Measurements from ENCODE around the gene TMEM134.

DNA sequence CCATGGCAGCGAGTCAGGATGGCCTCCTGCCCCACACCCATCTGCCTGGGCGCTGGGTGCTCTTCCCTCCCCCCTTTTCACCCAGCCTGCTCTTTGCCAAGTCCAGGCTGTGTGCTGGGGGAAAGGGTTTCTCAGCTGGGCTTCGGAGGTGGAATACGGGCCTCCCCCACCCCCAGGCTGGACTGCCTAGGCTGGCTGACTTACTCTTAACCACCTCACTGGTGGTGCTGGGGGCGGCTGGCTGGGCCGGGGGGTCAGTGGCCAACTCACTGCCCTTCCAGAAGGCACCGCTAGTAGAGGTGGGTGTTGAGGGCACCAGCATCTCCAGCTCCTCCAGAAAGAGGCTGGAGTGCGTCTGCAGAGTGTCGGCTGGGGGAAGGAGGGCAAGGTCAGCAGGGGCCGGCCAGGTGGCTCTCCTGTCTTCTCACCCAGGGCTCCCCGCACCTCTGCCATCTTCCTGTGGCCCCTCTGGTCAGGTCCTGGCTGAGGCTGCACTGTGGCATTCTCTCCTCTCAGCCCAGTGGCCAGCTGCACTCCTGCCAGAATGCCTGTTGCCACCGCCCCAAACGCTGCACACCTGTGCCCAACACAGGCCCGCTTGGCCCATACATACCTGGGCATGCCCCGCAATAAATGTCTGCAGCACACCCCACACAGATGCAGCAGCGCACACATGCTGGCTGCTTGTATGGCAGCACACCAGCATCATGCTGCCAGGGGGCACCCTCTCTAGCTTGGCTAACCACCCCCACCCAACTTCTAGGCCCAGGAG is 26.4 kb upstream of the TMEM134 start:
- TF ChIP-seq, protein P1, sequence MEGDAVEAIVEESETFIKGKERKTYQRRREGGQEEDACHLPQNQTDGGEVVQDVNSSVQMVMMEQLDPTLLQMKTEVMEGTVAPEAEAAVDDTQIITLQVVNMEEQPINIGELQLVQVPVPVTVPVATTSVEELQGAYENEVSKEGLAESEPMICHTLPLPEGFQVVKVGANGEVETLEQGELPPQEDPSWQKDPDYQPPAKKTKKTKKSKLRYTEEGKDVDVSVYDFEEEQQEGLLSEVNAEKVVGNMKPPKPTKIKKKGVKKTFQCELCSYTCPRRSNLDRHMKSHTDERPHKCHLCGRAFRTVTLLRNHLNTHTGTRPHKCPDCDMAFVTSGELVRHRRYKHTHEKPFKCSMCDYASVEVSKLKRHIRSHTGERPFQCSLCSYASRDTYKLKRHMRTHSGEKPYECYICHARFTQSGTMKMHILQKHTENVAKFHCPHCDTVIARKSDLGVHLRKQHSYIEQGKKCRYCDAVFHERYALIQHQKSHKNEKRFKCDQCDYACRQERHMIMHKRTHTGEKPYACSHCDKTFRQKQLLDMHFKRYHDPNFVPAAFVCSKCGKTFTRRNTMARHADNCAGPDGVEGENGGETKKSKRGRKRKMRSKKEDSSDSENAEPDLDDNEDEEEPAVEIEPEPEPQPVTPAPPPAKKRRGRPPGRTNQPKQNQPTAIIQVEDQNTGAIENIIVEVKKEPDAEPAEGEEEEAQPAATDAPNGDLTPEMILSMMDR (IDR thresholded peaks at IDR 0.05): no peak
- no peak for TF ChIP-seq POLR2AphosphoS5 (IDR thresholded peaks at IDR 0.05)
- no peak for TF ChIP-seq POLR2A (IDR thresholded peaks at IDR 0.05)
- no peak for TF ChIP-seq EP300 (IDR thresholded peaks at IDR 0.05)

All from suprapubic skin (tissue), 4 donors.